HEK293 (cell line): ENCODE measurements around the gene NSDHL.

Experiments used
- BCL11B ChIP-seq: fragments of 450-650 bp; formaldehyde crosslinking; IDR thresholded peaks from 2 replicates; pipeline ENCODE4 v1.5.1; 2016; ENCODE audit warnings: low read depth, missing biosample characterization, missing genetic modification characterization
- GLI4 ChIP-seq: fragments of 450-650 bp; formaldehyde crosslinking; IDR thresholded peaks from 2 replicates; pipeline ENCODE4 v1.5.1; 2016; ENCODE audit warnings: missing biosample characterization, missing genetic modification characterization
- MEIS1 ChIP-seq: sonication (generic); formaldehyde crosslinking; IDR thresholded peaks from 2 replicates; pipeline ENCODE4 v1.8.1; 2022; ENCODE audit warnings: missing genetic modification reagents, mild to moderate bottlenecking, borderline replicate concordance
- PRDM1 ChIP-seq: fragments of 450-650 bp; formaldehyde crosslinking; IDR thresholded peaks from 2 replicates; pipeline ENCODE4; 2016; ENCODE audit warnings: missing biosample characterization, missing genetic modification characterization
- PRDM4 ChIP-seq: fragments of 450-650 bp; formaldehyde crosslinking; IDR thresholded peaks from 2 replicates; pipeline ENCODE4 v1.5.1; 2017; ENCODE audit warnings: missing biosample characterization, missing genetic modification characterization
- TCF7L2 ChIP-seq: IDR thresholded peaks from 2 replicates; pipeline ENCODE4 v1.6.1; 2011; ENCODE audit warnings: low read depth, mild to moderate bottlenecking, inconsistent platforms, low read length, moderate library complexity, borderline replicate concordance
- TRIM28 ChIP-seq: IDR thresholded peaks from 2 replicates; pipeline ENCODE4 v1.6.1; 2011; ENCODE audit warnings: low read length, control low read depth, borderline replicate concordance
- ZBTB44 ChIP-seq: fragments of 450-650 bp; IDR thresholded peaks from 2 replicates; pipeline ENCODE4 v1.5.1; 2018; ENCODE audit warnings: missing biosample characterization, mild to moderate bottlenecking, missing genetic modification characterization
- ZNF155 ChIP-seq: fragments of 450-650 bp; formaldehyde crosslinking; IDR thresholded peaks from 2 replicates; pipeline ENCODE4 v1.5.1; 2016; ENCODE audit warnings: missing biosample characterization, missing genetic modification characterization
- ZNF211 ChIP-seq: fragments of 450-650 bp; formaldehyde crosslinking; IDR thresholded peaks from 2 replicates; pipeline ENCODE4 v1.5.1; 2016; ENCODE audit warnings: low read depth, missing biosample characterization, missing genetic modification characterization
- ZNF266 ChIP-seq: fragments of 450-650 bp; formaldehyde crosslinking; IDR thresholded peaks from 2 replicates; pipeline ENCODE4 v1.5.1; 2016; ENCODE audit warnings: missing biosample characterization, missing genetic modification characterization, low read depth
- ZNF350 ChIP-seq: fragments of 450-650 bp; formaldehyde crosslinking; IDR thresholded peaks from 2 replicates; pipeline ENCODE4 v1.5.0; 2017; ENCODE audit warnings: missing biosample characterization, mild to moderate bottlenecking, missing genetic modification characterization
- ZNF366 ChIP-seq: fragments of 450-650 bp; formaldehyde crosslinking; conservative IDR thresholded peaks from 2 replicates; pipeline ENCODE4 v1.5.1; 2016; ENCODE audit warnings: missing biosample characterization, missing genetic modification characterization
- ZNF416 ChIP-seq: fragments of 450-650 bp; formaldehyde crosslinking; IDR thresholded peaks from 2 replicates; pipeline ENCODE4 v1.5.1; 2016; ENCODE audit warnings: missing biosample characterization, missing genetic modification characterization
- ZNF473 ChIP-seq: fragments of 450-650 bp; formaldehyde crosslinking; IDR thresholded peaks from 2 replicates; pipeline ENCODE4 v1.5.1; 2017; ENCODE audit warnings: missing biosample characterization, missing genetic modification characterization
- ZNF518A ChIP-seq: fragments of 450-650 bp; formaldehyde crosslinking; conservative IDR thresholded peaks from 2 replicates; pipeline ENCODE4 v1.5.1; 2016; ENCODE audit warnings: low read depth, missing biosample characterization, missing genetic modification characterization
- ZNF624 ChIP-seq: fragments of 450-650 bp; formaldehyde crosslinking; IDR thresholded peaks from 2 replicates; pipeline ENCODE4 v1.5.1; 2017; ENCODE audit warnings: missing biosample characterization, missing genetic modification characterization
- ZNF629 ChIP-seq: fragments of 450-650 bp; formaldehyde crosslinking; IDR thresholded peaks from 2 replicates; pipeline ENCODE4 v1.5.1; 2017; ENCODE audit warnings: missing biosample characterization, missing genetic modification characterization
- ZNF654 ChIP-seq: fragments of 450-650 bp; formaldehyde crosslinking; IDR thresholded peaks from 2 replicates; pipeline ENCODE4 v1.5.1; 2016; ENCODE audit warnings: low read depth, missing biosample characterization, missing genetic modification characterization
- ZNF660 ChIP-seq: fragments of 450-650 bp; IDR thresholded peaks from 2 replicates; pipeline ENCODE4 v1.5.1; 2018; ENCODE audit warnings: missing biosample characterization, mild to moderate bottlenecking, missing genetic modification characterization
- ZNF677 ChIP-seq: fragments of 450-650 bp; IDR thresholded peaks from 2 replicates; pipeline ENCODE4 v1.5.0; 2018; ENCODE audit warnings: missing biosample characterization, mild to moderate bottlenecking, missing genetic modification characterization, moderate library complexity
- ZNF692 ChIP-seq: fragments of 450-650 bp; formaldehyde crosslinking; IDR thresholded peaks from 2 replicates; pipeline ENCODE4 v1.5.1; 2016; ENCODE audit warnings: missing biosample characterization, missing genetic modification characterization
- ZNF704 ChIP-seq: fragments of 450-650 bp; formaldehyde crosslinking; IDR thresholded peaks from 2 replicates; pipeline ENCODE4 v1.5.1; 2016; ENCODE audit warnings: missing biosample characterization, missing genetic modification characterization
- ZNF707 ChIP-seq: fragments of 450-650 bp; formaldehyde crosslinking; IDR thresholded peaks from 2 replicates; pipeline ENCODE4 v1.5.1; 2016; ENCODE audit warnings: missing biosample characterization, missing genetic modification characterization
- ZNF747 ChIP-seq: fragments of 450-650 bp; formaldehyde crosslinking; IDR thresholded peaks from 2 replicates; pipeline ENCODE4 v1.5.1; 2016; ENCODE audit warnings: missing biosample characterization, missing genetic modification characterization
- ZNF768 ChIP-seq: fragments of 450-650 bp; formaldehyde crosslinking; IDR thresholded peaks from 2 replicates; pipeline ENCODE4 v1.5.1; 2018; ENCODE audit warnings: missing biosample characterization, mild to moderate bottlenecking, missing genetic modification characterization
- ZNF785 ChIP-seq: fragments of 450-650 bp; formaldehyde crosslinking; IDR thresholded peaks from 2 replicates; pipeline ENCODE4 v1.5.1; 2016; ENCODE audit warnings: missing biosample characterization, missing genetic modification characterization
- ZNF837 ChIP-seq: fragments of 450-650 bp; formaldehyde crosslinking; IDR thresholded peaks from 2 replicates; pipeline ENCODE4 v1.5.1; 2016; ENCODE audit warnings: missing biosample characterization, missing genetic modification characterization
- ZSCAN30 ChIP-seq: fragments of 450-650 bp; IDR thresholded peaks from 2 replicates; pipeline ENCODE4 v1.5.1; 2018; ENCODE audit warnings: missing biosample characterization, mild to moderate bottlenecking, missing genetic modification characterization, moderate library complexity

Gene NSDHL

GRCh38 chrX:152830312-152831305 is at the start of gene NSDHL, which contains the start of gene CETN2 (continued):
- TF ChIP-seq ZNF518A (no peak), ZNF624 (tag by site-specific recombination) (no peak), GLI4 (tag by site-specific recombination) (no peak), ZNF837 (no peak), ZNF266 (tag by site-specific recombination) (no peak), ZNF785 (tag by site-specific recombination) (no peak), TCF7L2 (no peak), ZNF692 (tag by site-specific recombination) (no peak), ZNF660 (no peak), ZNF211 (tag by site-specific recombination) (no peak), ZNF416 (tag by site-specific recombination) (no peak), PRDM4 (tag by site-specific recombination) (no peak), ZNF707 (tag by site-specific recombination) (no peak), ZBTB44 (tag by site-specific recombination) (no peak), ZNF747 (no peak), ZNF629 (tag by site-specific recombination) (no peak), ZNF366 (no peak), PRDM1 (tag by site-specific recombination) (no peak), ZSCAN30 (tag by site-specific recombination) (no peak), BCL11B (tag by site-specific recombination) (no peak), ZNF473 (tag by site-specific recombination) (no peak), TRIM28 (no peak), MEIS1 (CRISPR knock-in tag) (no peak), ZNF677 (no peak), ZNF654 (tag by site-specific recombination) (no peak), ZNF768 (tag by site-specific recombination) (no peak), ZNF350 (tag by site-specific recombination) (no peak), ZNF155 (tag by site-specific recombination) (no peak), ZNF704 (tag by site-specific recombination) (no peak)
